HG03558 (cell line): Measurements from ENCODE around the gene SNRK.
"Not testable (repeated sequence)": the region's sequence is repeated elsewhere in the genome, so short reads cannot be mapped to it uniquely, and the experiment has no call there.

Source experiments
- ATAC-seq: cut with Tn5 transposase; IDR thresholded peaks from one replicate; pipeline ENCODE4 v1.9.1; 2021; ENCODE audit warnings: moderate number of reproducible peaks; ENCODE audit not compliant: unreplicated experiment; ENCODE audit errors: extremely low read depth

The SNRK gene

GRCh38 chr3:43343815-43344214 lies 57.5 kb downstream of the SNRK start:
- no peak for ATAC-seq

DNA sequence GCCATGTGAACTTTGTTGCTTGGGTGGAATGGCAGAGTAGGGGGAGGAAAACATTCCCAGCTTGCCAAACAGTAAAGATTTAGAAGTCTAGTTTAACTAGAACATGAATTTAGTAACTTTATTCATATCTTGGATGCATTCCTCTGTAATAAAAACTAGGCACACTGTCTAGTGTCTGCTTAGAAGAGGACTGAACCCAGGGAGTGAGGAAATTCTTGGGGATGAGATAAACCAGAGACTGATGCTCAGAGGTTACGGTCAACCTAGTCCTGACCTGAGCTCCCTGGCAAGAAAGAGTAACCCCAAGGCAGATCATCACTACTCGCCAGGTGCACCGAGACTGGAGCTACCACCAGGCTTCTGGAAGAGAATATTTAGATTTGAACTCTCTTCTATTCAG lies 58.2 kb downstream of the SNRK start:
- no peak for ATAC-seq

DNA sequence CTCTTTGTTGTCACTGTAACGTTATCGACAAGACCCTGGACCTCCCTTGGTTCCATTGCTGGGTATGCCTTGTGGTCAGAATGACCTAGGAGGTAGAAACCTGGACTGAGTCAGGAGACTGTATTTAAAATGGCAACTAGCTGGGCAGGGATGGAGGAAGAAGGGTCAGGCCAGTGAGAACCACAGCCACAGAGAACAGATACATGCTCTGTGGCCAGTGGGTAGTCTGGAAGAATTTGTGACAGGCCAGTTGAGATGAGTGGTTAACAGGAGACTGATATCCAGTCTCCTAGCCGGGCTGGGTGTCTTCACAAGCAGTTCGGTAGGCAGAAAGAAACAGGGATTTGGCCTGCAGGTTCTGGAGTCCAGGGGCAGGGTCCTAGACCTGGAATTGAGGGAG lies 58.9 kb downstream of the SNRK start:
- no peak for ATAC-seq

GRCh38 chr3:43345877-43346276 lies 59.5 kb downstream of the SNRK start:
- no peak for ATAC-seq

DNA sequence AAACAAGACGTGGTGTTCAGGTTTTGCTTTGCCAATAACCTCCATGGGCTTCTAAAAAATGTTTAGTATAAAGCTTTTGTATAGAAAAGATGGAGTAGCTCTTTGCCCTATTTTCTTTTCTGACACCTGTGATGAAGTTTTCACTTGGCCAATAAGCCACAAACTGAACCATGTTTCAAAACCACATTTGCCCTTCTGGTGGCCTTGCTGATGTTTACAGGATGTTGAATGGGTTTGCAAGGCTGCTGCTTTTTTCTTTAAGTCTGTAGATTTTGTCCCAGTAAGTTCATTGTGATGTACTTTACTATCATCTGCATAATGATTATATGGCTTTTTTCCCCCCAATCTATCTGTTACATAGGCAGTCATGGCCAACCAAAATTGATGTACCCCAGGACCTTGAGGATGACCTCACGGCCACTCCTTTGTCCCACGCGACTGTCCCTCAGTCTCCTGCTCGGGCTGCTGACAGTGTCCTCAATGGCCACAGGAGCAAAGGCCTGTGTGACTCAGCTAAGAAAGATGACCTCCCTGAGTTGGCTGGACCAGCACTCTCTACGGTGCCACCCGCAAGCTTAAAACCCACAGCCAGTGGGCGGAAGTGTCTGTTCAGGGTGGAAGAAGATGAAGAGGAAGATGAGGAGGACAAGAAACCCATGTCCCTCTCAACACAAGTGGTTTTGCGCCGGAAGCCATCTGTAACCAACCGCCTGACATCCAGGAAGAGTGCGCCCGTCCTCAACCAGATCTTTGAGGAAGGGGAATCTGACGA lies 60.8 kb downstream of the SNRK start:
- ATAC-seq = no peak

GRCh38 chr3:43347774-43348173 lies 61.4 kb downstream of the SNRK start:
- ATAC-seq = no peak

GRCh38 chr3:43348350-43348749 lies 62.0 kb downstream of the SNRK start:
- no peak for ATAC-seq

DNA sequence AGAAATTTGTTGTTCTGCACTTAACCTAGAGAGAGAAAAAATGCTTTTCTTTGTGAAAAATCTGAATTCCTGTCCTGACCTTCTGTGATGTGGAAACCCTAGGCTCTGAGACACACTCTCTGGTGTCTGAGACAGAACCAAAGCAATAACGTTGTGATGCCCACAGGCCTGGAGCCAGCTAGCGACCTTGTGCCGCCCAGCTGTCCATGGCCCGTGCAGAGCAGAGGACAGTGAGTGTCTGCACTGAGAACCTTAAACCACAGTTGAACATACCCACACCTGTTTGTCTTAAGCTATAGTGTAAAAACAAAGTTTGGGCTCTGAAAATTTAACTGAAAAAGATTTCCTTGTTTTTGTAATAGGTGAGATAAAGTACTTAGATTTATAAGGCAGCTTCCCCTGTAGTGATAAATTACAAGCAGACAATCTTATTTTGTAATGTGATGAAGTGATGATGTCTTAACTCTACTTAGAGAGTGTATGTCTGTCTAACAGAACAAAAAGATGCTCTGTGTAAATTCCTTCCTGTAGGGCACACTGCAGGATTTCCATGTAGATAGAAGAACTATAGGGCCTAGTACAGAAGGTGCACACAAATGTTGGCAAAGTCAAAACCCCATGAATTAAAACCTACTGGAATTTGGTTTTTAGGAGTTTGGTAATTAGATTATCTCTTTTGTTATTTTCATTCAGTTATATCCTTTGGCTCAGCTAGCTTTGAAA lies 62.7 kb downstream of the SNRK start:
- no peak for ATAC-seq

- ATAC-seq = no peak
These were observed 63.4 kb downstream of the SNRK start for GRCh38 chr3:43349716-43350115.

GRCh38 chr3:43353393-43353792 lies 67.1 kb downstream of the SNRK start:
- ATAC-seq = no peak

DNA sequence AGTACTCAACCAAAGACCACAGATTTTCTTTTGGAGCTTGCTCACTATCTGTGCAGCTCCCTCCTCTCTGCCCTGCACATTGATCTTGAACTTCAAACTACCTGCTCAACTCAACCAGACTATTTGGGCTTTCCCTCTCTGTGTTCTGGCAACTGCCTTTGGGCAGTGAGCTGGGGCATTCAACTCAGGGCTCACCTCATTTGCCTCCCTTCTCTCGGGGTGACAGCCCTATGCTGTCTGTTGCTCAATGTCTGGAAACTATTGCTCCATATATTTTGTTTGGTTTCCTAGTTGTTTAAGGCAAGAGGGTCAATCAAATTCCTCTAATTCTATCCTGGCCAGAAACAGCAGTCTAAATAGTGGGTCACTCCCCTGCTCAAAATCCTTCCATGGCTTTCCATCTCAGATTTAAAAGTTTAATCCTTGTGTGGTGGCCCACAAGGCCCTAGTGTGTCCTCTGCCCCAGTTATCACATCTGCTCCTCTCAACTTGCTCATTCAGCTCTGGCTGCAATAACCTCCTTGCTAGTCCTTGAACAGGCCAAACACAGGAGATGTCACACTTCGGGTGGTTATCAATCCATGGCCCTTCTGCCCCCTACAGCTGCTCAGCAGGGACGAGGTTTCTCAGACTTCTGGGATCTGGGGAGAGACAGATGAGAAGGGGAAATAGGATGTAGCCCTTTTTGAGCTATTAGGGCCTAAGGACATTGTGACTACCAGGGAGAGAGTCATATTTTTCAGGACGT lies 67.8 kb downstream of the SNRK start:
- ATAC-seq = no peak

- ATAC-seq = not testable (repeated sequence)
These were observed 69.7 kb downstream of the SNRK start for GRCh38 chr3:43356033-43356432.

GRCh38 chr3:43361077-43361476 lies 74.7 kb downstream of the SNRK start:
- no peak for ATAC-seq

GRCh38 chr3:43362183-43362582 lies 75.8 kb downstream of the SNRK start:
- no peak for ATAC-seq

DNA sequence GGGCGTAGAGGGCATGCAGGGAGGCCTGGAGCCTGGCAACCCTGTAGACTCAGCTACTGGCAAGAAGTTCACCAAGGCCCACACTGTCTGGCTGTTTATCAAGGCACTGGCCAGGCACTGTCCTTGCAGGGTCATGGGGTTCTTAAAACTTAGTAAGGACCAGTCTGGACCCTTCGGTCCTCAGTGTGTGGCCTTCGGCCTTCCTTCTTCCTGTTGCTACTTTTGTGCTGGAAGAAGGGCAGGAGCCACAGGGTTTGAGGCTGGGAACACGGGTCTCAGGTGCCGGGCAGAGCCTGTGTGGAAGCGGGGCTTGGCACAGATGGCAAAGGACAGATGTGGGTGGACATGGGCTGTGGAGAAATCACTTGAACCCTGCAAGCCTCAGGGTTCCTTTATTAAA lies 76.6 kb downstream of the SNRK start:
- ATAC-seq = no peak

- ATAC-seq = no peak
These were observed 77.4 kb downstream of the SNRK start for GRCh38 chr3:43363621-43364266.

DNA sequence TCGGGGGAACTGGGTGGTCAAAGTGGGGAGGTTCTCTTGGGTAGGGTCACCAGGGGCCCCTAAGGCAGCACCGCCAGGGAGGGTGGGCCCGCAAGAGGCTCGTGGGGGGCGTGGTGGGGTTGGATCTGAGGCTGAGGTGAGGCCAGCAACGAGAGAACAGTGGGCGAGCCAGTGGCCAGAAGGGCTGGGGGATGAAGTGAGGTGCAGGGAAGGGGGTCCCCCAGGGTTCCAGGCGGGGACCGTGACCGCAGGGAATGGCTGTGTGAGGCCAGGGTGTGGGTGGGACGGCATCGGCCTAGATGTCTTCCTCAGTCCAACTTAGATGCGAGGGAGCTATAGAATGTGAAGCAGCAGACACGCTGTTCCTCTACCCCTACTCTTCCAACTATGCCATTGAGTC lies 78.2 kb downstream of the SNRK start:
- ATAC-seq = no peak

- no peak for ATAC-seq
These were observed 78.6 kb downstream of the SNRK start for GRCh38 chr3:43364926-43365325.

- no peak for ATAC-seq
These were observed 79.4 kb downstream of the SNRK start for GRCh38 chr3:43365601-43366305.

- ATAC-seq = no peak
These were observed 80.1 kb downstream of the SNRK start for GRCh38 chr3:43366481-43366880.
